ENCODE measurements around the gene PRIM1. TPM values are rescaled to one million over a fixed set of nuclear protein-coding genes. Genes with fewer than 3 reads are reported as not detected.

PRIM1 gene
- total and polyA plus RNA-seq, 3 experiments from 2014 or later: 39.6 to 80.5 (median 79.1) TPM

GRCh38 chr12:56772625-56773024 is 20.5 kb upstream of the PRIM1 start:
- Mint-ChIP-seq H3K27ac (no peak overlapping the region), H3K36me3 (no peaks in the 10 kb centered on the region), H3K4me1 (no peaks in the 10 kb centered on the region), H3K9me3 (no peaks in the 10 kb centered on the region), H3K27me3 (no peaks in the 10 kb centered on the region), H3K4me3 (no peak overlapping the region)
- CTCF ChIA-PET: no interaction called here
- Histone ChIP-seq H3K4me3 (ENCODE audit: low read length) (no peak overlapping the region), H3K27me3 (ENCODE audit: insufficient read depth, low read length, poor library complexity, severe bottlenecking) (no peaks in the 10 kb centered on the region), H3K27ac (ENCODE audit: low read depth, low read length) (no peak overlapping the region), H3K36me3 (ENCODE audit: insufficient read depth, low read length) (no peaks in the 10 kb centered on the region), H3K9me3 (ENCODE audit: low read length) (no peaks in the 10 kb centered on the region), H3K4me1 (ENCODE audit: insufficient read depth, low read length) (no peaks in the 10 kb centered on the region)
- POLR2A ChIA-PET: no interaction called here
- DNase-seq: no peak

- H3K27ac Mint-ChIP-seq: peak overlapping the region in 1 of 8 donors; percentile 56
- Histone ChIP-seq H3K36me3 (ENCODE audit: insufficient read depth, low read length) (no peaks in the 10 kb centered on the region), H3K27ac (ENCODE audit: low read depth, low read length) (no peak overlapping the region), H3K27me3 (ENCODE audit: insufficient read depth, low read length, poor library complexity, severe bottlenecking) (no peaks in the 10 kb centered on the region), H3K9me3 (ENCODE audit: low read length) (no peaks in the 10 kb centered on the region), H3K4me1 (ENCODE audit: insufficient read depth, low read length) (no peaks in the 10 kb centered on the region), H3K4me3 (ENCODE audit: low read length) (no peak overlapping the region)
- H3K27me3 Mint-ChIP-seq: no peaks in the 10 kb centered on the region
- H3K36me3 Mint-ChIP-seq: no peaks in the 10 kb centered on the region
- DNase-seq: no peak
- H3K4me1 Mint-ChIP-seq: no peaks in the 10 kb centered on the region
- no peaks in the 10 kb centered on the region for H3K9me3 Mint-ChIP-seq
- no peak overlapping the region for H3K4me3 Mint-ChIP-seq
- POLR2A ChIA-PET: no interaction called here
- CTCF ChIA-PET: interaction anchor here (1.3 kb wide), 1 partner anchor 11 kb away, joined by 3 read pairs; no protein-coding TSS in a partner anchor
These were observed 17.7 kb upstream of the PRIM1 start for GRCh38 chr12:56769868-56770267.

- Histone ChIP-seq H3K36me3 (ENCODE audit: insufficient read depth, low read length) (no peaks in the 10 kb centered on the region), H3K4me1 (ENCODE audit: insufficient read depth, low read length) (no peaks in the 10 kb centered on the region), H3K27me3 (ENCODE audit: insufficient read depth, low read length, poor library complexity, severe bottlenecking) (no peaks in the 10 kb centered on the region), H3K27ac (ENCODE audit: low read depth, low read length) (no peak overlapping the region), H3K9me3 (ENCODE audit: low read length) (no peaks in the 10 kb centered on the region), H3K4me3 (ENCODE audit: low read length) (no peak overlapping the region)
- Mint-ChIP-seq H3K4me1 (no peaks in the 10 kb centered on the region), H3K36me3 (no peaks in the 10 kb centered on the region), H3K9me3 (no peaks in the 10 kb centered on the region), H3K27ac (no peak overlapping the region), H3K4me3 (no peak overlapping the region), H3K27me3 (no peaks in the 10 kb centered on the region)
- POLR2A ChIA-PET: no interaction called here
- CTCF ChIA-PET: no interaction called here
- no peak for DNase-seq
These were observed 16.3 kb upstream of the PRIM1 start for GRCh38 chr12:56768424-56768823.

- POLR2A ChIA-PET: no interaction called here
These were observed 14.4 kb upstream of the PRIM1 start for GRCh38 chr12:56766535-56766934.

GRCh38 chr12:56763753-56764657 is 11.9 kb upstream of the PRIM1 start:
- H3K4me1 Mint-ChIP-seq: no peaks in the 10 kb centered on the region
- Histone ChIP-seq H3K4me1 (ENCODE audit: insufficient read depth, low read length) (no peaks in the 10 kb centered on the region), H3K27ac (ENCODE audit: low read depth, low read length) (no peak overlapping the region), H3K27me3 (ENCODE audit: insufficient read depth, low read length, poor library complexity, severe bottlenecking) (no peaks in the 10 kb centered on the region), H3K9me3 (ENCODE audit: low read length) (no peaks in the 10 kb centered on the region), H3K4me3 (ENCODE audit: low read length) (no peak overlapping the region), H3K36me3 (ENCODE audit: insufficient read depth, low read length) (no peaks in the 10 kb centered on the region)
- DNase-seq: no peak
- CTCF ChIA-PET: interaction anchor here (0.7 to 1.1 kb wide), 3 partner anchors 10 to 240 kb away, joined by 3 read pairs; no protein-coding TSS in a partner anchor
- peaks cover 0 to under 1% (median 0%) of the 10 kb centered on the region in 3 donors for H3K36me3 Mint-ChIP-seq
- peaks cover 0 to under 1% (median 0%) of the 10 kb centered on the region in 5 donors for H3K9me3 Mint-ChIP-seq
- H3K4me3 Mint-ChIP-seq: no peak overlapping the region
- H3K27ac Mint-ChIP-seq: no peak overlapping the region
- POLR2A ChIA-PET: no interaction called here
- H3K27me3 Mint-ChIP-seq: peaks cover 2 to 5% of the 10 kb centered on the region in 2 donors

More at GRCh38 chr12:56766535-56766934, 14.4 kb upstream of the PRIM1 start:
- no peak overlapping the region for H3K4me3 Mint-ChIP-seq
- CTCF ChIA-PET: interaction anchor here (0.8 kb wide), 1 partner anchor 9 kb away, joined by 3 read pairs; no protein-coding TSS in a partner anchor
- H3K4me1 Mint-ChIP-seq: no peaks in the 10 kb centered on the region
- no peaks in the 10 kb centered on the region for H3K9me3 Mint-ChIP-seq
- Histone ChIP-seq H3K27me3 (ENCODE audit: insufficient read depth, low read length, poor library complexity, severe bottlenecking) (no peaks in the 10 kb centered on the region), H3K36me3 (ENCODE audit: insufficient read depth, low read length) (no peaks in the 10 kb centered on the region), H3K27ac (ENCODE audit: low read depth, low read length) (no peak overlapping the region), H3K4me3 (ENCODE audit: low read length) (no peak overlapping the region), H3K4me1 (ENCODE audit: insufficient read depth, low read length) (no peaks in the 10 kb centered on the region), H3K9me3 (ENCODE audit: low read length) (no peaks in the 10 kb centered on the region)
- no peaks in the 10 kb centered on the region for H3K27me3 Mint-ChIP-seq
- no peak for DNase-seq
- H3K27ac Mint-ChIP-seq: no peak overlapping the region
- no peaks in the 10 kb centered on the region for H3K36me3 Mint-ChIP-seq

GRCh38 chr12:56761812-56762211 is 9.7 kb upstream of the PRIM1 start:
- Mint-ChIP-seq H3K9me3 (peaks cover 0 to 5% (median 5%) of the 10 kb centered on the region in 5 donors), H3K4me1 (peaks cover 0 to 2% (median 2%) of the 10 kb centered on the region in 3 donors), H3K27ac (peak overlapping the region in 1 of 8 donors; percentile 2), H3K4me3 (no peak overlapping the region), H3K27me3 (peaks cover 4 to 5% of the 10 kb centered on the region in 2 donors), H3K36me3 (peaks cover 0 to 4% (median 0%) of the 10 kb centered on the region in 3 donors)
- Histone ChIP-seq H3K9me3 (ENCODE audit: low read length) (no peaks in the 10 kb centered on the region), H3K27ac (ENCODE audit: low read depth, low read length) (no peak overlapping the region), H3K36me3 (ENCODE audit: insufficient read depth, low read length) (no peaks in the 10 kb centered on the region), H3K4me3 (ENCODE audit: low read length) (no peak overlapping the region), H3K4me1 (ENCODE audit: insufficient read depth, low read length) (no peaks in the 10 kb centered on the region), H3K27me3 (ENCODE audit: insufficient read depth, low read length, poor library complexity, severe bottlenecking) (no peaks in the 10 kb centered on the region)
- POLR2A ChIA-PET: no interaction called here
- no peak for DNase-seq
- CTCF ChIA-PET: no interaction called here

- DNase-seq: no peak
- POLR2A ChIA-PET: no interaction called here
- H3K36me3 Mint-ChIP-seq: peaks cover 0 to 4% (median 0%) of the 10 kb centered on the region in 3 donors
These were observed 8.3 kb upstream of the PRIM1 start for GRCh38 chr12:56760460-56760859.

GRCh38 chr12:56759263-56759908 is 7.3 kb upstream of the PRIM1 start:
- H3K27me3 ChIP-seq (ENCODE audit: insufficient read depth, low read length, poor library complexity, severe bottlenecking): no peaks in the 10 kb centered on the region
- Mint-ChIP-seq H3K27ac (no peak overlapping the region), H3K9me3 (peaks cover 0 to 5% (median 5%) of the 10 kb centered on the region in 5 donors), H3K4me1 (peaks cover 0 to 2% (median 2%) of the 10 kb centered on the region in 3 donors), H3K27me3 (peaks cover 4 to 5% of the 10 kb centered on the region in 2 donors), H3K4me3 (no peak overlapping the region), H3K36me3 (peaks cover 0 to 4% (median 0%) of the 10 kb centered on the region in 3 donors)
- H3K4me1 ChIP-seq (ENCODE audit: insufficient read depth, low read length): no peaks in the 10 kb centered on the region
- H3K27ac ChIP-seq (ENCODE audit: low read depth, low read length): no peak overlapping the region
- H3K9me3 ChIP-seq (ENCODE audit: low read length): no peaks in the 10 kb centered on the region
- no peaks in the 10 kb centered on the region for H3K36me3 ChIP-seq (ENCODE audit: insufficient read depth, low read length)
- ChIA-PET CTCF (interaction anchor here (1.0 to 1.4 kb wide), 3 partner anchors 10 to 229 kb away, joined by 3 to 8 read pairs (median 6); no protein-coding TSS in a partner anchor), POLR2A (no interaction called here)
- no peak for DNase-seq
- H3K4me3 ChIP-seq (ENCODE audit: low read length): no peak overlapping the region

More at GRCh38 chr12:56760460-56760859, 8.3 kb upstream of the PRIM1 start:
- Histone ChIP-seq H3K27me3 (ENCODE audit: insufficient read depth, low read length, poor library complexity, severe bottlenecking) (no peaks in the 10 kb centered on the region), H3K4me1 (ENCODE audit: insufficient read depth, low read length) (no peaks in the 10 kb centered on the region), H3K9me3 (ENCODE audit: low read length) (no peaks in the 10 kb centered on the region), H3K36me3 (ENCODE audit: insufficient read depth, low read length) (no peaks in the 10 kb centered on the region), H3K27ac (ENCODE audit: low read depth, low read length) (no peak overlapping the region), H3K4me3 (ENCODE audit: low read length) (no peak overlapping the region)
- H3K4me3 Mint-ChIP-seq: no peak overlapping the region
- peaks cover 4 to 5% of the 10 kb centered on the region in 2 donors for H3K27me3 Mint-ChIP-seq
- H3K27ac Mint-ChIP-seq: no peak overlapping the region
- peaks cover 0 to 2% (median 2%) of the 10 kb centered on the region in 3 donors for H3K4me1 Mint-ChIP-seq
- CTCF ChIA-PET: interaction anchor here (1.3 kb wide), 1 partner anchor 228 kb away, joined by 8 read pairs; no protein-coding TSS in a partner anchor
- H3K9me3 Mint-ChIP-seq: peaks cover 0 to 5% (median 5%) of the 10 kb centered on the region in 5 donors

Measured in CD8-positive, alpha-beta memory T cell (primary cell).